ENCODE measurements around the gene FCHO1. TPM values are rescaled to one million over a fixed set of nuclear protein-coding genes. Genes with fewer than 3 reads are reported as not detected.

FCHO1 gene
- polyA plus RNA-seq, 1 experiment, result 0.48 TPM

GRCh38 chr19:17811103-17811502, 59.8 kb downstream of the FCHO1 start:
- H3K27me3 ChIP-seq (ENCODE audit: control insufficient read depth, insufficient read depth, low read length), result peaks cover 2% of the 10 kb centered on the region; the same call in 1 of the 2 replicates
- ChIA-PET CTCF (no interaction called here), POLR2A (no interaction called here)
- H3K36me3 ChIP-seq (ENCODE audit: control insufficient read depth, insufficient read depth, low read length), result no peaks in the 10 kb centered on the region
- no peak for DNase-seq (ENCODE audit: low read depth)
- no peak for TF ChIP-seq CTCF (IDR thresholded peaks at IDR 0.05; ENCODE audit: insufficient read depth, low read depth, low read length)
- H3K4me3 ChIP-seq (ENCODE audit: low read depth, low read length), result no peak overlapping the region

- no peak for DNase-seq (ENCODE audit: low read depth)
- Histone ChIP-seq H3K4me3 (ENCODE audit: low read depth, low read length) (no peak overlapping the region), H3K27me3 (ENCODE audit: control insufficient read depth, insufficient read depth, low read length) (peaks cover 2% of the 10 kb centered on the region; the same call in 1 of the 2 replicates), H3K36me3 (ENCODE audit: control insufficient read depth, insufficient read depth, low read length) (no peaks in the 10 kb centered on the region)
- no peak for TF ChIP-seq CTCF (IDR thresholded peaks at IDR 0.05; ENCODE audit: insufficient read depth, low read depth, low read length)
- POLR2A ChIA-PET, result no interaction called here
- CTCF ChIA-PET, result interaction anchor here (2.4 kb wide), 1 partner anchor 9 kb away, joined by 8 read pairs; no protein-coding TSS in a partner anchor
Observed at GRCh38 chr19:17811681-17812080, 60.4 kb downstream of the FCHO1 start.

- POLR2A ChIA-PET, result no interaction called here
Observed at GRCh38 chr19:17812099-17812498, 60.8 kb downstream of the FCHO1 start.

GRCh38 chr19:17817668-17818363, 66.5 kb downstream of the FCHO1 start:
- no peak for DNase-seq (ENCODE audit: low read depth)
- no peaks in the 10 kb centered on the region for H3K36me3 ChIP-seq (ENCODE audit: control insufficient read depth, insufficient read depth, low read length)
- no peak overlapping the region for H3K4me3 ChIP-seq (ENCODE audit: low read depth, low read length)
- H3K27me3 ChIP-seq (ENCODE audit: control insufficient read depth, insufficient read depth, low read length), result no peaks in the 10 kb centered on the region
- CTCF ChIA-PET, result no interaction called here
- no peak for TF ChIP-seq CTCF (IDR thresholded peaks at IDR 0.05; ENCODE audit: insufficient read depth, low read depth, low read length)
- POLR2A ChIA-PET, result no interaction called here

More at GRCh38 chr19:17812099-17812498, 60.8 kb downstream of the FCHO1 start:
- no peaks in the 10 kb centered on the region for H3K36me3 ChIP-seq (ENCODE audit: control insufficient read depth, insufficient read depth, low read length)
- peaks cover 2% of the 10 kb centered on the region; the same call in 1 of the 2 replicates for H3K27me3 ChIP-seq (ENCODE audit: control insufficient read depth, insufficient read depth, low read length)
- DNase-seq (ENCODE audit: low read depth), result no peak
- CTCF ChIA-PET, result interaction anchor here (2.4 kb wide), 1 partner anchor 9 kb away, joined by 8 read pairs; no protein-coding TSS in a partner anchor
- no peak overlapping the region for H3K4me3 ChIP-seq (ENCODE audit: low read depth, low read length)
- TF ChIP-seq CTCF (IDR thresholded peaks at IDR 0.05; ENCODE audit: insufficient read depth, low read depth, low read length), result no peak

- H3K27me3 ChIP-seq (ENCODE audit: control insufficient read depth, insufficient read depth, low read length), result no peaks in the 10 kb centered on the region; the same call in 1 of the 2 replicates
- no peak for DNase-seq (ENCODE audit: low read depth)
- ChIA-PET POLR2A (no interaction called here), CTCF (interaction anchor here (0.6 kb wide), 1 partner anchor 143 kb away, joined by 3 read pairs; no protein-coding TSS in a partner anchor)
- TF ChIP-seq CTCF (IDR thresholded peaks at IDR 0.05; ENCODE audit: insufficient read depth, low read depth, low read length), result no peak
- H3K36me3 ChIP-seq (ENCODE audit: control insufficient read depth, insufficient read depth, low read length), result no peaks in the 10 kb centered on the region
- H3K4me3 ChIP-seq (ENCODE audit: low read depth, low read length), result no peak within 1 kb of the TSS
Observed at GRCh38 chr19:17821190-17821589, 69.9 kb downstream of the FCHO1 start, which contains the start of gene INSL3. TSS of gene INSL3 (minus strand) at chr19:17821519. CDS start at chr19:17821506, 13 bp downstream.

Data from BJ (cell line).